ENCODE results near the gene PPP6R2. TPM values are rescaled to one million over a fixed set of nuclear protein-coding genes. Genes with fewer than 3 reads are reported as not detected.
A peak's percentile ranks its signal among the peaks of the same experiment; 100 is the strongest.

Gene PPP6R2
- total RNA-seq, 1 donor from 2014 or later, result 32.6 TPM

GRCh38 chr22:50398831-50399648, 55.9 kb downstream of the PPP6R2 start:
- H3K4me2 ChIP-seq, result no peak overlapping the region
- peaks cover 10% of the 10 kb centered on the region for H3F3A ChIP-seq (ENCODE audit: low read depth)
- Mint-ChIP-seq H3K27ac (no peak overlapping the region), H3K27me3 (ENCODE audit: insufficient read depth, low read depth) (peaks cover 5% of the 10 kb centered on the region), H3K36me3 (peaks cover 17% of the 10 kb centered on the region), H3K4me3 (no peak overlapping the region), H3K9me3 (no peaks in the 10 kb centered on the region), H3K4me1 (peaks cover 9% of the 10 kb centered on the region)
- peaks cover 20% of the 10 kb centered on the region for H4K20me1 ChIP-seq (ENCODE audit: low read depth)
- peaks cover 4% of the 10 kb centered on the region for H3K4me1 ChIP-seq
- H3K27me3 ChIP-seq, result no peaks in the 10 kb centered on the region
- no peaks in the 10 kb centered on the region for H3K36me3 ChIP-seq
- no peak overlapping the region for H2AFZ ChIP-seq (replicated peaks)
- no peaks in the 10 kb centered on the region for H3K79me2 ChIP-seq (ENCODE audit: low read depth)
- H3K27ac ChIP-seq, result peak overlapping the region; percentile 88
- no peaks in the 10 kb centered on the region for H3K9me3 ChIP-seq (ENCODE audit: low read depth)
- TF ChIP-seq EZH2phosphoT487 (IDR thresholded peaks at IDR 0.05), result no peak
- no peak for TF ChIP-seq CTCF (IDR thresholded peaks at IDR 0.05)
- no peak for TF ChIP-seq EZH2 (IDR thresholded peaks at IDR 0.05)
- H3K9ac ChIP-seq, result no peak overlapping the region
- no peak for DNase-seq (ENCODE audit: low spot score)
- no peak overlapping the region for H3K4me3 ChIP-seq

DNA sequence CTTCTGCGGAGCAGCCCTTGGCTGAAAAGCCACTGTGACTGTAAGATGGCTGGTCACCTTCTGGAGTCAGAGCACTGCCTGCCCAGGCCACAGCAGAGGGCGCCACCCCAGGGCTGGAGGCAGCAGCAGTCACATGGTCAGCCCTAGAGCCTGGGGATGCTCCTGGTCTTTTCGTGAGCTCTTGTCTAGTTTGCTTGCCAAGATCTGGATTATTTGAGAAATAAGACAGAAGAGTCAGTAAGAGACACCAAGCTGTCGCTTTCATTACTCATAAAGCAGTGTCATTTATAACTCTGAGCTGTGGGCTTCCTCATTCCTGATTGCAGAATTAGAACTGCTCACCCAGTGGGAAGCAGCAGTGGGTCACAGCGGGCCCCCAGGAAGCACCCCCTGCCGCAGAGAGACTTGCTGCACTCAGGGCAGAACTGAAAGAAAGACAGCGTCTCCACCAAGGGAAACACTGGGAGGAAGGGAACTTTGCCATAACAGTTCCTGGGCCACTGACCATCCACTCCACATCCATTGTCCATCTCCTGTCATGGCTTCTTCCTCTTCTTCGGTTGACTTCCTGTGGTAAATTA, 56.7 kb downstream of the PPP6R2 start:
- no peak overlapping the region for H3K4me2 ChIP-seq
- H3K27ac ChIP-seq, result peak overlapping the region; percentile 88

GRCh38 chr22:50400406-50400805, 57.3 kb downstream of the PPP6R2 start:
- H3K27ac Mint-ChIP-seq, result no peak overlapping the region

More for the DNA sequence above, 56.7 kb downstream of the PPP6R2 start:
- H3K79me2 ChIP-seq (ENCODE audit: low read depth), result no peaks in the 10 kb centered on the region
- Mint-ChIP-seq H3K4me3 (no peak overlapping the region), H3K36me3 (peaks cover 15% of the 10 kb centered on the region), H3K27me3 (ENCODE audit: insufficient read depth, low read depth) (peaks cover 5% of the 10 kb centered on the region), H3K27ac (no peak overlapping the region), H3K9me3 (no peaks in the 10 kb centered on the region), H3K4me1 (peaks cover 9% of the 10 kb centered on the region)
- no peaks in the 10 kb centered on the region for H3K27me3 ChIP-seq
- no peak for TF ChIP-seq EZH2 (IDR thresholded peaks at IDR 0.05)
- peak; percentile 64 for TF ChIP-seq CTCF (IDR thresholded peaks at IDR 0.05)
- H3K4me3 ChIP-seq, result no peak overlapping the region
- peaks cover 4% of the 10 kb centered on the region for H3K4me1 ChIP-seq
- peaks cover 20% of the 10 kb centered on the region for H4K20me1 ChIP-seq (ENCODE audit: low read depth)
- peak; percentile 75 for DNase-seq (ENCODE audit: low spot score)
- no peak overlapping the region for H3K9ac ChIP-seq
- H3K9me3 ChIP-seq (ENCODE audit: low read depth), result no peaks in the 10 kb centered on the region
- peaks cover 10% of the 10 kb centered on the region for H3F3A ChIP-seq (ENCODE audit: low read depth)
- no peaks in the 10 kb centered on the region for H3K36me3 ChIP-seq
- no peak overlapping the region for H2AFZ ChIP-seq (replicated peaks)

More at GRCh38 chr22:50400406-50400805, 57.3 kb downstream of the PPP6R2 start:
- H3K4me3 ChIP-seq, result no peak overlapping the region
- H3K4me1 Mint-ChIP-seq, result peaks cover 9% of the 10 kb centered on the region
- peaks cover 20% of the 10 kb centered on the region for H4K20me1 ChIP-seq (ENCODE audit: low read depth)
- H3K36me3 ChIP-seq, result no peaks in the 10 kb centered on the region
- H3F3A ChIP-seq (ENCODE audit: low read depth), result peaks cover 10% of the 10 kb centered on the region
- H3K4me3 Mint-ChIP-seq, result no peak overlapping the region
- H3K36me3 Mint-ChIP-seq, result peaks cover 13% of the 10 kb centered on the region
- no peaks in the 10 kb centered on the region for H3K9me3 ChIP-seq (ENCODE audit: low read depth)
- TF ChIP-seq EZH2 (IDR thresholded peaks at IDR 0.05) (no peak), EZH2phosphoT487 (IDR thresholded peaks at IDR 0.05) (no peak)
- no peak overlapping the region for H3K27ac ChIP-seq
- H3K27me3 ChIP-seq, result no peaks in the 10 kb centered on the region
- H3K9me3 Mint-ChIP-seq, result no peaks in the 10 kb centered on the region
- no peak for DNase-seq (ENCODE audit: low spot score)
- H3K4me2 ChIP-seq, result no peak overlapping the region
- H3K79me2 ChIP-seq (ENCODE audit: low read depth), result no peaks in the 10 kb centered on the region
- H3K9ac ChIP-seq, result no peak overlapping the region
- peaks cover 4% of the 10 kb centered on the region for H3K4me1 ChIP-seq
- no peak overlapping the region for H2AFZ ChIP-seq (replicated peaks)
- H3K27me3 Mint-ChIP-seq (ENCODE audit: insufficient read depth, low read depth), result peaks cover 5% of the 10 kb centered on the region
